ENCODE data around the gene BNC2.

Gene BNC2

GRCh38 chr9:16593746-16594145 lies 276.7 kb downstream of the BNC2 start:
- no peak for DNase-seq (ENCODE audit: low read depth in 2 of 2)
- TF ChIP-seq CTCF (IDR thresholded peaks at IDR 0.05; ENCODE audit: low read depth, low read length) = no peak
- no peak overlapping the region for H3K4me3 ChIP-seq (replicated peaks in 1 of 2; ENCODE audit: low read depth in 2 of 2, low read length in 2 of 2)

GRCh38 chr9:16591092-16591491 lies 279.4 kb downstream of the BNC2 start:
- no peak overlapping the region for H3K4me3 ChIP-seq (replicated peaks in 1 of 2; ENCODE audit: low read depth in 2 of 2, low read length in 2 of 2)
- no peak for TF ChIP-seq CTCF (IDR thresholded peaks at IDR 0.05; ENCODE audit: low read depth, low read length)
- DNase-seq (ENCODE audit: low read depth in 2 of 2) = no peak

- no peak for TF ChIP-seq CTCF (IDR thresholded peaks at IDR 0.05; ENCODE audit: low read depth, low read length)
- DNase-seq (ENCODE audit: low read depth in 2 of 2) = no peak
- no peak overlapping the region for H3K4me3 ChIP-seq (replicated peaks in 1 of 2; ENCODE audit: low read depth in 2 of 2, low read length in 2 of 2)
These were observed 284.9 kb downstream of the BNC2 start for GRCh38 chr9:16585591-16585990.

GRCh38 chr9:16579872-16580432 lies 290.5 kb downstream of the BNC2 start:
- no peak for TF ChIP-seq CTCF (IDR thresholded peaks at IDR 0.05; ENCODE audit: low read depth, low read length)
- DNase-seq (ENCODE audit: low read depth in 2 of 2) = peak in 1 of 2 donors; percentile 10

GRCh38 chr9:16575986-16576245 lies 294.6 kb downstream of the BNC2 start:
- TF ChIP-seq CTCF (IDR thresholded peaks at IDR 0.05; ENCODE audit: low read depth, low read length) = no peak
- no peak overlapping the region for H3K4me3 ChIP-seq (replicated peaks in 1 of 2; ENCODE audit: low read depth in 2 of 2, low read length in 2 of 2)
- peak in 1 of 2 donors; percentile 55 for DNase-seq (ENCODE audit: low read depth in 2 of 2)

More at GRCh38 chr9:16579872-16580432, 290.5 kb downstream of the BNC2 start:
- no peak overlapping the region for H3K4me3 ChIP-seq (replicated peaks in 1 of 2; ENCODE audit: low read depth in 2 of 2, low read length in 2 of 2)

- DNase-seq (ENCODE audit: low read depth in 2 of 2) = peak; percentile 30 to 34
These were observed 295.1 kb downstream of the BNC2 start for GRCh38 chr9:16575142-16575985.

More at GRCh38 chr9:16575142-16575985, 295.1 kb downstream of the BNC2 start:
- H3K4me3 ChIP-seq (replicated peaks in 1 of 2; ENCODE audit: low read depth in 2 of 2, low read length in 2 of 2) = no peak overlapping the region
- TF ChIP-seq CTCF (IDR thresholded peaks at IDR 0.05; ENCODE audit: low read depth, low read length) = no peak
